Raji (cell line): ENCODE results near the gene ENOX1.

Experiments
- POLR2A ChIP-seq: IDR thresholded peaks from 2 replicates; pipeline ENCODE4 v1.6.1; 2011; ENCODE audit warnings: low read depth, low read length, control low read depth; ENCODE audit not compliant: insufficient read depth

Gene ENOX1

DNA sequence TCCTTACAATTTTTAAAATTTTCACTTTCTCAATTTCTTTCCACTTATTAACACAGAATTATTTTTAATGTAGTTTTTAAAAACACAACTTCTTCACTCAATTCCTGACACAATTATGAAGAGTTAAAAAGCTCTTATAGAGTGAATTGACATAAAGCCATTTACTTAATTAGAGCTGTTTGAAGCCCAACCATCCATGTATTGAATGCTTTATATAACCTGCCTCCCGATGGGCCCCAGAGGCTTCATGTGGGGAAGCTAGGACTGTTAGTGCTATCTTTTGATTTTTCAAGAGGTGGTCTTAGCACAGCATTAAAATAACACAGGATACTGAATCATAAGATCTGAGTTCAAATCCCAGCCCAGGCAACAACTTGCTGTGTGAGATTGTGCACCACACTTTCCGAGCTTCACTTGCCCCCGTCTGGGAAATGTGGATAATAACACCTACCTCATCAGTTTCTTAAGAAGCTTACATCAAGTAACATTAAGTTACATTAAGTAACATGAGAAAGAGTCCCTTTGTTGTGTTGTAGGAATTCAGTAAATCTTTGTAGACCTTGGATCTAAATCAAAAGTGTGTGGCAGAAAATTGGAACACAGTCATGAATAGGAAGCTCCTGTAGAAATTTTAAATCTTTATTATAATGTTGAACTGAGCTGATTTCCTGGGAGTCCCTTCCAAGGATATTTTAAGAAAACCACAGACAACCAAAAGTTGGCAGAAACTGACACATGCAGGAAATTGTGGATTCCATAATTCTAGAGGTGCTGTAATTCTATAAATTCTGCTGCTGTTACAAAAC is 5.5 kb upstream of the ENOX1 start:
- no peak for TF ChIP-seq POLR2A

DNA sequence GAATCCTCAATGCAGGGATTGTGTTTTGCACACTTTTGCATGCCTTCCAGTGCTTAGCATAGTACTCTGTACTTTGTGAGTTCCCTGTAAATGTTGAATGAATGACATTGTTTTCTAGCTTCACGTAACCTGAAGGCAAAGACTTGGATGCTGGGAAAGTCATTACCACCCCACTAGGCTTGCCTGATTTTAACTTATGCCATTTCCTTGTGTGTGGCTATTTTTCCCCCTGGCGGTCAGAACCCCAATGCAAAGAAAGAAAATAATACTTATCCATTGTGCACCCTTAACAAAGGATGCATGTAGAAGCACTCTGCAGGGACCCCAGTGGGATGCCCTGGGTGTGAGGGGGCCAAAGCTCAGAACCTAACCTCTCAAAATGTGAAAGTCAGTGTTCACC is 1.2 kb upstream of the ENOX1 start:
- TF ChIP-seq POLR2A = no peak

GRCh38 chr13:43787518-43787891 is 733 bp upstream of the ENOX1 start:
- TF ChIP-seq POLR2A = no peak

- TF ChIP-seq POLR2A = no peak
These were observed 353 bp downstream of the ENOX1 start for GRCh38 chr13:43786472-43786765.

DNA sequence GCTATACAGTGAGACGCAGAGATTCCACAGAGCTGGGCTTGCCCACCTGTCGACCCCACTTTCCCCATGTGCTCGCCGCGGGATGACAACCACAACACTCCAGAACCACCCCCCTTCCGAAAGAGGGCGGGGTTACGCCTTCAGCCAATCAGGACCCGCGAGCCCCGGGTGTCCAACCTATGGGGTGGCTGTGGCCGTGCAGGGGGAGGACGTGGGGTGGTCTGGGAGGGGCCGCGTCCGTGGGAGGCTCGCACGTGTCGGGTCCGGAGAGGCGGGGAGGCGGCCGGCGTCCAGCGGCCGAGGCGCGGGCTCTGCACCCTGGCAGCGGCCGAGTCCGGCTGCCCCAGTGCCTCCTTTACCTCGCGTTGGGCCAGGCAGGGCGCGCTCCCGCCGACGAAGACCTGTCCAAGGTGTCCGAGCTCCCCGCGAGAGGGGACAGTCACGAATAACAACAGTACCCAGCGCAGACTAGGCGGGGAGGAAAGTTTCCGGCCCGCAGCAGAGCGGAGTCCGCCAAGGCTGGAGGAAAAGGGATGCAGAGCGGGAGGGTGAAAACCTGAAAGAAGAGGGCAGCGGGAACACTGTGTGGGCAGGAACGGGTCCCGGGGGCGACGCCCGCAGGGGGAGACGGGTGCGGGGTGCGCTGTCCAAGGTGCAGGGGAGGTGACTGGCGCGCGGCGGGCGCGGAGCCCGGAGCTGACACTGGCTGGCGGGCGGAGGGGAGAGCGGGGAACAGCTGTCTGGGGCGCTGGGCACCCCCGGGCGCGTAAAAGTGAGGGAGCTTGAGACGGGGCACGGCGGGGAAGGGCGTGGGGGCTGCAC is 911 bp downstream of the ENOX1 start:
- no peak for TF ChIP-seq POLR2A

DNA sequence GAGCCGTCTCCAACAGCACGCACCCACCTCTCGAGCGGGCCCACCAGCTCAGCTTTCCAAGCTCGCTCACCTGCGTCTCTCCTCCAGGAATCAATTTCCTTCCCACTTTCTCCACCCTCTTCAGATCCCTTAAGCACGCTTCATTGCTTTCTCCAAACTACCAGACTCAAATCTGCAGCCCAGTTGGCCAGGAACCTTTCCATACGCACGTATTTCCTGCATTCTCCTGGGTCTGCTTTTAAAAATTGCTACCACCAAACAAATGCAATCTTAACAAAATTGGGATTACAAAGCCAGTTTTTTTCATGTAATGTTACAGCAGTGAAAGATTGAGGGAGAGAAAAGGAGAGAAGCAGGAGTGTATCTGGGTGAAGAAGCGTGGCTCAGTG is 1.5 kb downstream of the ENOX1 start:
- TF ChIP-seq POLR2A = no peak

- TF ChIP-seq POLR2A = no peak
These were observed 2.3 kb downstream of the ENOX1 start for GRCh38 chr13:43784496-43784895.

DNA sequence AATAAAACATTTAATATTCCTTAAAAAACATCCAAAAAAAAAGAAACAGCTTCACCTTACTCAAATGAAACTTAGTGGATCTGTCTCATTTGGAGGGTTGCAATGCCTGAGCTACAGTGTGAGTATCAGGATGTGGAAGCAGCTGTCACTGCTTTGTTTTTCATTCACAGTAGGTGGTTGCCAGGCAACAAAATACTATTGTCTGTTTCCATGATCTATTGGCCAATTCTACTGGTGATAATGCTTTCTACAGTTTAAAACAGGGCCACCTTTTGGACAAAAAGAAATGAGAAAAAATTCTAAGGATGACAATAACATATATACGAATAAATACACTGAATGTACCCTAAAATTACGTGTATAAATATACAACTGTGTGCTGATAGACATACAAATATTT is 3.0 kb downstream of the ENOX1 start:
- TF ChIP-seq POLR2A = no peak

DNA sequence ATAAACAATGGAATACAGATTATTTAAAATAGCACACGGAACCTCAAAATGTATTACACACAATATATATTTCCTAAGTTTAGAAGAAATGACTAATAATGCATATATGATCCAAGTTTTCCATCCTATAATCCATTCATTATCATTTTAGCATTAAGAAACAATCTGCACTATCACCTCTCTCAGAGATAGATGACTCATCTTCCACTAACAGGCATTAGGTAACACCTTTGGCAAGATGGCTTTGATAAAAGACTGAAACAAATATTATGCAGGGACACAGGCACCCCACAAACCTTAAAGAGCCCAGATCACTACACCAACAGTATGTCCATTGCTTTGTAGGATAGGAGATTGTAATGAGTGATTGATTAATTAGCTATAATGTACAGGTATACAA is 4.1 kb downstream of the ENOX1 start:
- no peak for TF ChIP-seq POLR2A

DNA sequence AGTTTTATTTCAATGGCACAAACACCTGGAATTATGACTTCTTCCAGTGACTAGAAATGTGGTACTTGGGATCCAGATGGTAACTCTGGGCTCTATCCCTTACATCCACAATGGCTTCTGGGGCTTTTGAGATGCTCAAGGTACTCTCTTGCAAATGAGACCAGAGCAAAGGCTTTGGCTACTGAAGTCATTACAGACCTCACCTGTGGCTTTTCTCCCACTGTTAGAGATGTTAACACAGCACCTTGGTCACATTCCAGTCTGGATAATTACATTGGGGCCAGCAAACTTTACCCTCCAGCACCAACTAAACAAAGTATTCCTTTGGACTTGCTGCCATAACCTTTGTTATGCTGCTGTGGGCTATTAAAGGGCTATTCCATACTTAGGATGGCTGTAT is 6.1 kb downstream of the ENOX1 start:
- no peak for TF ChIP-seq POLR2A

DNA sequence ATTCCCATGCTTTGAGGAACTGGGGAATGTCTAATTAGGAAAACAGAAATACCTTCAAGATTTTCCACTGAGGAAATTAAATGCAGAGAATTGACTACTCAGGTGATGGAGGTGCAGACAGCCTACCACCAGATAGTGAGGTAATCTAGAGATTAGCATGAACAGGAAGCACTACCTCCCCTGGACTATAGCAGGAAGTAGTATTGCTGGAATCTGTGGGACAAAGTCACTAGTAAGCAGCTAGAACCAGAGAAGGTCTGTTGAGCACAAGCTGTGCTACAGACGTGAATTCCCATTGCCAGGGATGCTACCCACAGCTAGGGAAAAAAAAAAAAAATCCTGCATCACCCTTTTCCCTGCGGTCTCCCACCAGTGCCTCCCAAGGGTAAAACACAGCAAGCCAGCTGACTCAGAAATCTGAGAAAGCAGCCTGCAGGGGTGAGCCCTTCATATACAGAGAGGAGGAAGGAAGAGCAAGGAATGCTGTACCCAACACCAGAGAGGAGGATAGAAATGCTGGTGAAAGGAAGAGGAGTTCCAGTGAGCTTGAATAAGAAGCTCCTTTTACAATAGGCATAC is 10.2 kb downstream of the ENOX1 start:
- no peak for TF ChIP-seq POLR2A

GRCh38 chr13:43776006-43776405 is 10.8 kb downstream of the ENOX1 start:
- TF ChIP-seq POLR2A = no peak

GRCh38 chr13:43773602-43774001 is 13.2 kb downstream of the ENOX1 start:
- TF ChIP-seq POLR2A = no peak

GRCh38 chr13:43770871-43771270 is 15.9 kb downstream of the ENOX1 start:
- no peak for TF ChIP-seq POLR2A

- no peak for TF ChIP-seq POLR2A
These were observed 17.2 kb downstream of the ENOX1 start for GRCh38 chr13:43769529-43769928.

- TF ChIP-seq POLR2A = no peak
These were observed 19.3 kb downstream of the ENOX1 start for GRCh38 chr13:43767341-43767931.

- TF ChIP-seq POLR2A = no peak
These were observed 20.0 kb downstream of the ENOX1 start for GRCh38 chr13:43766725-43767124.

GRCh38 chr13:43764349-43764748 is 22.4 kb downstream of the ENOX1 start:
- no peak for TF ChIP-seq POLR2A
